Activated effector memory CD4-positive, alpha-beta T cell treated with Interleukin-2 at 50 U/mL for 16 hours (primary cell): ENCODE data around the gene TTC9C.
"Not testable (repeated sequence)": the region's sequence is repeated elsewhere in the genome, so short reads cannot be mapped to it uniquely, and the experiment has no call there.

Experiments
- DNase-seq: peaks from one replicate; pipeline ENCODE4 v3.0.0-alpha.2; 2020

The TTC9C gene, protein sequence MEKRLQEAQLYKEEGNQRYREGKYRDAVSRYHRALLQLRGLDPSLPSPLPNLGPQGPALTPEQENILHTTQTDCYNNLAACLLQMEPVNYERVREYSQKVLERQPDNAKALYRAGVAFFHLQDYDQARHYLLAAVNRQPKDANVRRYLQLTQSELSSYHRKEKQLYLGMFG

DNA sequence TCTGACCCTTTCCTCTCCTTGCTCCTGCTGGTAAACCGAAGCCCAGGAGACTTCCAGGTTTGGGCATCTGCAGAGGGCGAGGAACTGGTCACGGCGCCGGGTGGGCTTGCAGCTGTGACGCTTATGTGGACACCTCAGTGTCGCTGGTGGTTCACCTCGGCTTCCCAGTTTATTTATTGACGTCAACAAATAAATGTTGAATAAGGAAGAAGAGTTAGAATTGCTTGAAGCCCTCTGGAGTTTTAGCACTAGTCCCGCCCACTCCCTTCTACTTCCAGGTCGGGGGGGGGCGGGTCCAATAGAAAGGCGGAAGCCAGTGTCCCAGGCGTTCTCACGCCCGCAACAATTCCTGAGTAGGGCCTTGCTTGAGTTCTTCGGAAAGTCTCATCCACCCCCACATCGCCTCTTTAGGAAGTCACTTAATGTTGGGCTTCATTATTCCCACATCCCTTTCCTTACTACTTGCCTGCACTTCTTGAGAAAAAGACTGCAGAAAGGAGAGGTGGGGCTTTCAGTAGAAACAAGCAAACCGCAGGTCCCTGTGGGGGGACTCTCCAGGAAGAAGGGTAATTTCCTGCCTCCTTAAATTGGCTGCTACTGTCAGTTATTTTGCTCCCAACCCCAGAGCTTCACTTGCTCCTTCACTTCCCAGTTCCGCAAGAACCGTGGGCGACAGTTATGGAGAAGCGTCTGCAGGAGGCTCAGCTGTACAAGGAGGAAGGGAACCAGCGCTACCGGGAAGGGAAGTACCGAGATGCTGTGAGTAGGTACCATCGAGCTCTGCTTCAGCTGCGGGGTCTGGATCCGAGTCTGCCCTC, at the start of gene TTC9C:
TTC9C (plus strand) TSS at position 316 of the 818 bp plus-strand sequence; CDS start at position 679, 363 bp downstream.
- peak; percentile 77 for DNase-seq

- peak; percentile 74 for DNase-seq
These were observed 49.3 kb upstream of the TTC9C start, which contains the start of gene UBXN1 for GRCh38 chr11:62678770-62679696. UBXN1 (minus strand) TSS chr11:62679073; CDS start chr11:62678923, 150 bp downstream.

DNA sequence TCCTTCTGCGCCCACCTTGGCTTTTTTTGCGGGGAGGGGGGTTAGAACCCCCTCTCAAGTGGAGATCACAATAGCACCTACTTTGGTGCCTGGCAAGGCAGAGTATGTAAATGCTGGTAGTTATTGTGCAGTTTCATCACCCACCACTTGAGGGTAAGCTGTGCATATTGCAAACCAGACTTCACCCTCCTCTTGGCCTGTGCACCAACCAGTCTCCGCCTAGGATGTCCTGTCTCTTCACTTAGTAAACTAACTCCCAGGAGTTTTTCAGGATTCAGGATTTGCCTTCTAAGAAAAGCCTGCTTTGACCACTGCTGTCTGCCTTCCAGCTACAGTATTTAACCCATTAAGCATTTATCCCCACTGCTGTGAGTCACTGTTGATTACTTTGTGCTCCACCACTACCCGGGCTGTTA, 47.5 kb upstream of the TTC9C start:
- no peak for DNase-seq

GRCh38 chr11:62682518-62682917, 45.8 kb upstream of the TTC9C start:
- no peak for DNase-seq

- no peak for DNase-seq
These were observed 40.5 kb upstream of the TTC9C start for GRCh38 chr11:62687508-62688396.

GRCh38 chr11:62688491-62688890, 39.8 kb upstream of the TTC9C start:
- no peak for DNase-seq

DNA sequence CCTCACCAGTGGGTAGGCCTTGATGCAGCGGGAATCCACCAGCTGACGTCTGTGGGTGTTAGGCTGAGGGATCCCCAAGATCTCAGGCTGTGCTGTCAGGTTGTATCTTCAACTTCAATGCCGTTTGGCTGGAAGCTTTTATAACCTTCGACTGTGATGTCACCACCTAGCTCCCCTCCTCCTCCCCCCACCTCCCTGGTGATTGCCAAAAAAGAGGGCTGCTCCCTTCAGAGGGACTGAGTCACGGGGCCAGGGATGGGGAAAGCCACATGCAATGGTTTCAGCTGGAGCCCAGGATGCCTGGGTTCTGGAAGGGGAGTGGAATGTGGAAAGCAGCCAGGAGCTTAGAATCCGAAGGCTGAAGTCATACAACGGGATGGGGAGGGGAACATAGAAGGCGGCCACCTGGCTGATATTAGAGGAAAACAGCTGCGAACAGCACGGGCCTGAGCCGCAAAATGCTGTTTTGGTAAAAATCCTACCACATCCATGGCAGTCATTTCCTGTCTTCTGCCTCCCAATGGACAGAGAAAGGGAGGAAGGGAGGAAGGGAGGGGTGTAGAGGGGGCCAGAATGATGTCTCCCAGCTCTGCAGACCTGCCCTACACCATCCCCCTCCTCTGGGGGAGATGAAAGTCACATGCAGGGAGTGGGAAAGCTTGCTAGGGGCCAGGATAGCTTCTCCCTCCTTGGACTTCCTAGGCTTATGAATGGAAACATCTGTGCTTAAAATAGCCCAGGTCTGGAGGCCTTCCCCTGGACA, 38.7 kb upstream of the TTC9C start, which contains the start of gene LRRN4CL:
LRRN4CL (minus strand) TSS at position 110 of the 763 bp plus-strand sequence. CDS start 1,022 bp downstream, outside the sequence.
- no peak for DNase-seq

DNA sequence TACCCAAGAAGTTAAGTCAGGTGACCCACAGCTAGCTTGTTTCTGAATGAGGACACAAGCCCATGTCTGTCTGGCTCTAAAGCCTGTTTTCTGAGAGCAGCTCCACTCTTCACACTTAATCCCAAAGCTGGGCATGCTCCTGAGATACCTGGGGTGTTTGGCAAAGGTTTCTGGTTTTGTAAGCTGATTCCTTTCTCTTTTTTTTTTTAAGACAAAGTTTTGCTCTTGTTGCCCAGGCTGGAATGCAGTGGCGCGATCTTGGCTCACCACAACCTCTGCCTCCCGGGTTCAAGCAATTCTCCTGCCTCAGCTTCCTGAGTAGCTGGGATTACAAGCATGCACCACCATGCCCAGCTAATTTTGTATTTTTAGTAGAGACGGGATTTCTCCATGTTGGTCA, 34.7 kb upstream of the TTC9C start:
- DNase-seq = not testable (repeated sequence)

GRCh38 chr11:62694455-62695167, 33.7 kb upstream of the TTC9C start:
- DNase-seq = peak; percentile 56

GRCh38 chr11:62702246-62702645, 26.0 kb upstream of the TTC9C start:
- DNase-seq = no peak

GRCh38 chr11:62703921-62704320, 24.4 kb upstream of the TTC9C start:
- DNase-seq = not testable (repeated sequence)

DNA sequence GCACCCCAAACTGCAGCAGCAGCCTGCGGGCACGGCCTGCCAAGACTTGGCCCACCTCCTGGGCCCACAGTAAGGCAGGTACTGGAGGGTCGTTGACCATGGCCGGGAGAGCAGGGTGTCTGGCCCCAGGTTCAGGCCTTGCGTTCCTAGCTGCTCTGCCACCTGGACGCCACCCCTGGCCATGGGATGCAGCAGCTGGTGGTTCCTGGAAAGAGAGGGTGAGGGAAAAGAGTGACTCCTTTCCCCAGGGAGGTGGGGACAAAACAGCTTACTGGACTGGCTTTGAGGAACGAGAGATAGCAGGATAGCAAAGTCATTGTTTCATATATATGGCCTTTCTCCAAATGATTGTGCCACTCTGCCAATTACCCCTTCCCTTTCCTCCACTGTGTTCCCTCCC, 22.9 kb upstream of the TTC9C start:
- no peak for DNase-seq

DNA sequence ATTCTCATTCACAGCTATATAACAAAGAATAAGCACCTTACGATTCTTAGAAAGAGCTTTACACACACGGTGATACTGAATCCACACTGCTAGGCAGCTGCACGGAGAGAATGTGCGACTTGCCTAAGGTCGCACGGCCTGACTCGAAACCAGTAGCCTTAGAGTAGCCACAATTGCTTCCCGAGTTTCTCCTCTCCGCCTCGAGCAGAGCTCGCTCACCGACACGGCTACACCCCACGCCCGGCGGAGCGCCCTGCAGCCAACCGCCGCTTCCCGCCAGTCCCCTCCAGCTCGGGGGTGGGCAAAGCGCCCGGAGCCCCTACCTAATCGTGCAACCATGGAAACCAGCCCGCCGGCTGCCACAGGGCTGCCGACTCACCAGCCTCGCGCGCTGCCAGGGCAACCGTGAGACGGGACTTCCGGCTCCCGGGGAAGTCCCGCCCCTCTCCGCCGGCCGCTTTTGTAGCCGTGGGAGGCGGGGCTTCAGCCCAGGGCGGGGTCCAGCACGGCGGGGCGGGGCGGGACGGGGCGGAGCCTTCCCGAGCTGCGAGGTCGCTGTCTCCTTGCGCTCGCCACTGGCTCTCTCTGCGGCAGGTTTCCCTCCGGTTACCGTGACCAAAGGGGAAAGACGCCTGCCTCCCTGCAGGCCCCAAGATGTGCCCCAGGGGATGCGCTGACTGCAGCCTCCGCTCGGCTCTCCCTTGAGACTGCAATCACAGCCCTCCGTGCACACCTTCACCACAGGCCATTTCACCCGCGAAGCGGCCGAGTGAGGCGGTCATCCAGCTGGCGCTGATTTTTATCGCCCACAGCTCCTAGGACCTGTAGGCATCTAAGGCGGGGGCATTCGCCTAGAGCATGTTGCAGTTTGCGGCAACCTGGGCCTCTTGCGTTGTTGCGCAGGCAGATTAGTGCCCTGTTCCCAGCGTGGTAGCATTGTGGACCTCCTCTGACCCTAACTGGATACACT, 22.1 kb upstream of the TTC9C start:
- DNase-seq = peak; percentile 88

DNA sequence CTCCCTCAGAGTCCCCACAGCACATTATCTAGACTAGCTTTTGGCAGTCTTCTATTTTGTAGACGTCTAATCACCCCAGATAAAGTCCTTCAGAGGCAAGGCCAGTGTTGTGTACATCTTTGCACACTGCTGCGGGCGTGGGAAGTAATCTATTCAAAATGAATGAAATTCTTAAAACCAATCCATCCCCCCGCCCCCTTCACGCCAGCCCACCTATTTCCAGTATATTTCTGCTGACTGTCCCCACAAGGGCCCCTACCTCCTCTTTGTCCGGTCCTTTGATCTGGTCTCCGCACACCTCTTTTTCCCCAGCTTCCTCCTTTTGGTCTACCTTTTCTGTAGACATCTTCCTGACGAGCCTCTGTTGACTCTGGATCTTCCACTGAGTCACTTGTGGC, 21.4 kb upstream of the TTC9C start:
- DNase-seq = no peak

- no peak for DNase-seq
These were observed 20.9 kb upstream of the TTC9C start, which contains the start of the genes BSCL2 and GNG3 for GRCh38 chr11:62707277-62707861. BSCL2 (minus strand) TSS chr11:62707424; CDS start chr11:62707195, 229 bp downstream. GNG3 (plus strand) TSS chr11:62707676; CDS start chr11:62708296, 620 bp downstream.

DNA sequence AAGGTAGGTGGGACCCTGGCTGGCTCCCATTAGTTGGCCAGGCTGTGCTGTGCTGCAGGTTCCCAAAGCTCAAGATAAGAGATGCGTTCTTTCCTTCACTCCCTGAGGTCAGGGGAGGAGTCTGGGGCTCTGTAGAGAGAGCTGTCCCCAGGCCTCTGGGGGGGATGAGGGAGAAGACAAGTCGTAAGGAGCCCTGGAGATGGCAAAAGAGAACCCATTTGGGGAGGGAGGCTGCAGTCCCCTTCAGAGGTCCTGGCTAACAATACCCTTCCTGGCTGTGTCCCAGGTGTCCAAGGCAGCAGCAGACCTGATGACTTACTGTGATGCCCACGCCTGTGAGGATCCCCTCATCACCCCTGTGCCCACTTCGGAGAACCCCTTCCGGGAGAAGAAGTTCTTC, 19.9 kb upstream of the TTC9C start:
- DNase-seq = no peak

DNA sequence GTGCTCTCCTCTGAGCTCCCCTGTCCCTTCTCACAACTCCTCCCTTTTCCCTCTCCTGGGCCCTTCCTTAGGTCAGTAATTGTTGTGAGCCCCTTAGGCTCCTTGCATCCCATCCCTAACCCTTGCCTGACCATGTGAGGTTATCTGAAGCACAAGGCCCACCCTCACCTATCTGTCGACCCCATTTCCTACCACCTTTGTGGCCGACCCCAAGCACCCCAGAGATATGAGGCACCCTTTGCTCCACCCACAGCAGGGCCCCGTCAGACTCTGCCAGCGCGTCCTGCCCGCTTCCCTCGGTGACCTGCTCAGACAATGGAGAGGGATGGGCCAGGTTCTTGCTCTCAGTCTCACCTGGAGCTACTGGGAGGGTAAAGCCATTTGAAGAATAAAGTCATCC, 19.5 kb upstream of the TTC9C start:
- peak; percentile 40 for DNase-seq

GRCh38 chr11:62709247-62710000, 18.9 kb upstream of the TTC9C start:
- peak; percentile 94 for DNase-seq
